ENCODE measurements around the gene LRRC49. TPM values are rescaled to one million over a fixed set of nuclear protein-coding genes. Genes with fewer than 3 reads are reported as not detected.

LRRC49 gene
- total and polyA plus RNA-seq, 10 of the 15 experiments (the other 5 are each of a cell fraction or from before 2014, with no cell fraction given), result 1.4 to 3.7 (median 2.9) TPM

GRCh38 chr15:71079208-71080044 lies 186.8 kb downstream of the LRRC49 start:
- DNase-seq (ENCODE audit: low read depth, low spot score), result no peak
- no peaks in the 10 kb centered on the region for H3K79me2 ChIP-seq (ENCODE audit: control insufficient read depth, insufficient read depth, low read length)
- no TSS peak for BruUV-seq (replicated peaks)
- no peak for ATAC-seq
- in situ Hi-C loops (cut with MboI) (no loop called here), intact Hi-C loops (cut with micrococcal nuclease; ENCODE audit: unreplicated experiment) (no loop called here)
- CTCF ChIA-PET, result no interaction called here
- no peak overlapping the region for H3K27ac ChIP-seq (ENCODE audit: control insufficient read depth, insufficient read depth)
- no peak for TF ChIP-seq PAX8 (IDR thresholded peaks at IDR 0.05)
- TF ChIP-seq CBFB (IDR thresholded peaks at IDR 0.05; ENCODE audit: low read depth), result no peak
- TF ChIP-seq ZNF24 (IDR thresholded peaks at IDR 0.05), result no peak
- no peak for TF ChIP-seq HDGF (IDR thresholded peaks at IDR 0.05)
- TF ChIP-seq PBX3 (IDR thresholded peaks at IDR 0.05; ENCODE audit: insufficient replicate concordance, low read depth, low read length), result no peak
- no peak for TF ChIP-seq SMAD1 (IDR thresholded peaks at IDR 0.05; ENCODE audit: low read depth, partially characterized antibody)
- no peak for TF ChIP-seq RAD21 (IDR thresholded peaks at IDR 0.05; ENCODE audit: insufficient read depth, low read depth, low read length)
- TF ChIP-seq BCL11A (IDR thresholded peaks at IDR 0.05; ENCODE audit: low read depth, low read length), result no peak
- no peak for TF ChIP-seq TCF12 (IDR thresholded peaks at IDR 0.05; ENCODE audit: low read depth, low read length)
- TF ChIP-seq KLF5 (IDR thresholded peaks at IDR 0.05; ENCODE audit: partially characterized antibody), result no peak
- TF ChIP-seq MXI1 (IDR thresholded peaks at IDR 0.05; ENCODE audit: low read depth, low read length), result no peak
- no peak for TF ChIP-seq TCF3 (IDR thresholded peaks at IDR 0.05; ENCODE audit: borderline replicate concordance, insufficient read depth, low read depth, low read length)
- TF ChIP-seq GATAD2B (conservative IDR thresholded peaks at IDR 0.05; ENCODE audit: low read depth), result no peak
- no peak for TF ChIP-seq POLR2AphosphoS2 (IDR thresholded peaks at IDR 0.05; ENCODE audit: low read depth, low read length)
- RAD21 ChIA-PET (ENCODE audit: unreplicated experiment), result interaction anchor here (0.6 kb wide), 1 partner anchor 307 kb away, joined by 3 read pairs; no protein-coding TSS in a partner anchor
- no peak overlapping the region for H2AFZ ChIP-seq (ENCODE audit: control insufficient read depth, low read depth, low read length)
- H3K9me3 ChIP-seq (replicated peaks; ENCODE audit: control insufficient read depth, insufficient read depth, low read length), result no peaks in the 10 kb centered on the region
- WGBS (ENCODE audit: insufficient coverage, insufficient replicate concordance, low lambda C conversion rate, missing lambda C conversion rate), result 35% methylated on average over 6 of the region's 6 CpGs
- H3K4me3 ChIP-seq, result no peak overlapping the region
- H3K4me1 ChIP-seq (ENCODE audit: control insufficient read depth, insufficient read depth, low read length), result no peaks in the 10 kb centered on the region
- H4K20me1 ChIP-seq (ENCODE audit: control insufficient read depth, insufficient read depth), result no peaks in the 10 kb centered on the region
- H3K36me3 ChIP-seq (ENCODE audit: control insufficient read depth in 2 of 2, insufficient read depth in 2 of 2, low read length in 1 of 2), result no peaks in the 10 kb centered on the region
- no peak overlapping the region for H3K4me2 ChIP-seq (ENCODE audit: control insufficient read depth, insufficient read depth)
- H3K9ac ChIP-seq (ENCODE audit: control insufficient read depth, insufficient read depth, low read length), result no peak overlapping the region
- SMC1A ChIA-PET (ENCODE audit: uncharacterized antibody, unreplicated experiment), result interaction anchor here (0.6 kb wide), 1 partner anchor 1176 kb away, joined by 3 read pairs; no protein-coding TSS in a partner anchor
- FAIRE-seq, result no peak
- POLR2A ChIA-PET, result no interaction called here
- H3K27me3 ChIP-seq (replicated peaks in 1 of 2; ENCODE audit: control insufficient read depth in 2 of 2, insufficient read depth in 2 of 2, low read length in 1 of 2), result no peaks in the 10 kb centered on the region

Measured in GM12878 (cell line).